Measurements from ENCODE around the gene LRRN3. TPM values are rescaled to one million over a fixed set of nuclear protein-coding genes. Genes with fewer than 3 reads are reported as not detected.

Gene LRRN3
- total RNA-seq, 1 donor from 2014 or later, result not detected

GRCh38 chr7:111093496-111093895 is 2.6 kb downstream of the LRRN3 start:
- DNase-seq (ENCODE audit: low read depth) (no peak), FAIRE-seq (no peak)
- H3K4me3 ChIP-seq (ENCODE audit: low read depth, low read length), result no peak overlapping the region
- no peak for TF ChIP-seq CTCF (IDR thresholded peaks at IDR 0.05; ENCODE audit: insufficient read depth, low read length, severe bottlenecking)
- no peaks in the 10 kb centered on the region for H3K27me3 ChIP-seq (ENCODE audit: control insufficient read depth, insufficient read depth, low read length)
- no peaks in the 10 kb centered on the region for H3K36me3 ChIP-seq (ENCODE audit: control insufficient read depth, insufficient read depth, low read length)

GRCh38 chr7:111094419-111094818 is 3.5 kb downstream of the LRRN3 start:
- Histone ChIP-seq H3K4me3 (ENCODE audit: low read depth, low read length) (no peak overlapping the region), H3K36me3 (ENCODE audit: control insufficient read depth, insufficient read depth, low read length) (no peaks in the 10 kb centered on the region), H3K27me3 (ENCODE audit: control insufficient read depth, insufficient read depth, low read length) (no peaks in the 10 kb centered on the region)
- FAIRE-seq (no peak), DNase-seq (ENCODE audit: low read depth) (no peak)
- TF ChIP-seq CTCF (IDR thresholded peaks at IDR 0.05; ENCODE audit: insufficient read depth, low read length, severe bottlenecking), result no peak

- Histone ChIP-seq H3K27me3 (ENCODE audit: control insufficient read depth, insufficient read depth, low read length) (no peaks in the 10 kb centered on the region), H3K36me3 (ENCODE audit: control insufficient read depth, insufficient read depth, low read length) (no peaks in the 10 kb centered on the region), H3K4me3 (ENCODE audit: low read depth, low read length) (no peak overlapping the region)
- DNase-seq (ENCODE audit: low read depth), result no peak
- TF ChIP-seq CTCF (IDR thresholded peaks at IDR 0.05; ENCODE audit: insufficient read depth, low read length, severe bottlenecking), result no peak
- no peak for FAIRE-seq
Observed at GRCh38 chr7:111096997-111097396, 6.1 kb downstream of the LRRN3 start.

GRCh38 chr7:111098011-111098925 is 7.3 kb downstream of the LRRN3 start:
- no peak for FAIRE-seq
- Histone ChIP-seq H3K27me3 (ENCODE audit: control insufficient read depth, insufficient read depth, low read length) (no peaks in the 10 kb centered on the region), H3K4me3 (ENCODE audit: low read depth, low read length) (no peak overlapping the region), H3K36me3 (ENCODE audit: control insufficient read depth, insufficient read depth, low read length) (no peaks in the 10 kb centered on the region)
- TF ChIP-seq CTCF (IDR thresholded peaks at IDR 0.05; ENCODE audit: insufficient read depth, low read length, severe bottlenecking), result peak; percentile 61
- DNase-seq (ENCODE audit: low read depth), result peak; percentile 31

GRCh38 chr7:111098926-111099250 is 8.0 kb downstream of the LRRN3 start:
- DNase-seq (ENCODE audit: low read depth) (no peak), FAIRE-seq (no peak)
- no peak overlapping the region for H3K4me3 ChIP-seq (ENCODE audit: low read depth, low read length)
- no peaks in the 10 kb centered on the region for H3K27me3 ChIP-seq (ENCODE audit: control insufficient read depth, insufficient read depth, low read length)
- no peaks in the 10 kb centered on the region for H3K36me3 ChIP-seq (ENCODE audit: control insufficient read depth, insufficient read depth, low read length)
- no peak for TF ChIP-seq CTCF (IDR thresholded peaks at IDR 0.05; ENCODE audit: insufficient read depth, low read length, severe bottlenecking)

Data from bronchial epithelial cell (primary cell).